Stimulated activated CD4-positive, alpha-beta T cell treated with anti-CD3 and anti-CD28 coated beads, Interleukin-12 subunit alpha, Interleukin-12 subunit beta, amount 100 ng/mL, for 24 hours (primary cell): Measurements from ENCODE around the gene CLCN6.

Experiments used
- DNase-seq, 2 experiments: peaks; one replicate each; pipeline ENCODE4 v3.0.0-alpha.2; 2020; ENCODE audit warnings: low read depth in 2 of 2

The CLCN6 gene

DNA sequence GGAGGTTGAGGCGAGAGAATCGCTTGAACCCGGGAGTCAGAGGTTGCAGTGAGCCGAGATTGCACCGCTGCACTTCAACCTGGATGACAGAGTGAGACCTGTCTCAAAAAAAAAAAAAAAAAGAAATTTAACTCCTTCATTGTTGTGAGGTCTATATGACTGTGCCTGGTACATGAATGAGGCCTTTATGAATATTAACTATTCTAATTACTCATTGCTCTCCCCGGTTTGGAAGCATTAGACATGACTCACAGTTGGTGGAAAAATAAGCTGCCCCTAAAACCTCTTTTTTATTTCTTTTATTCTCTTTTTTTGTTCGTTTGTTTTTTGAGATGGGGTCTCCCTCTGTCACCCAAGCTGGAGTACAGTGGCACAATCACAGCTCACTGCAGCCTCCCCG lies 49.4 kb downstream of the CLCN6 start:
- DNase-seq = no peak

DNA sequence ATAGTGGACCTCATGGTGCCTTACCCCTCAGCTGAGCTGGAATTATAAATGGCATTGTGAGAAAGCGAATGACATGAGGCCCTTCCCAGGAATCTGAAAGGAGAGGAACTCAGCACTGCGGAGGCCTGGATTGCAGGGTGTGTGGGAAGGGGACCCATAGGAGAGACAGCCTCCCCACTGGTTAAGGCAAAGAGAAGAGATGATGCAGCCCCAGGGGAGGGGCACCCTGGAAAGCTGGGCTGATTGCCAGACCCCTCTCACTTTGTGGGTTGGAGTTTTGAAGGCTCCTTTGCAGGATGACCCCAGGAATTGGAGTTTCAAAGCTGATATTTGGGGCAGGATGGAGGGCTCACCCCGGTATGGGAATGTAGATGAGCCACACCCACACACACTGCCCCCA lies 50.7 kb downstream of the CLCN6 start:
- DNase-seq = no peak

DNA sequence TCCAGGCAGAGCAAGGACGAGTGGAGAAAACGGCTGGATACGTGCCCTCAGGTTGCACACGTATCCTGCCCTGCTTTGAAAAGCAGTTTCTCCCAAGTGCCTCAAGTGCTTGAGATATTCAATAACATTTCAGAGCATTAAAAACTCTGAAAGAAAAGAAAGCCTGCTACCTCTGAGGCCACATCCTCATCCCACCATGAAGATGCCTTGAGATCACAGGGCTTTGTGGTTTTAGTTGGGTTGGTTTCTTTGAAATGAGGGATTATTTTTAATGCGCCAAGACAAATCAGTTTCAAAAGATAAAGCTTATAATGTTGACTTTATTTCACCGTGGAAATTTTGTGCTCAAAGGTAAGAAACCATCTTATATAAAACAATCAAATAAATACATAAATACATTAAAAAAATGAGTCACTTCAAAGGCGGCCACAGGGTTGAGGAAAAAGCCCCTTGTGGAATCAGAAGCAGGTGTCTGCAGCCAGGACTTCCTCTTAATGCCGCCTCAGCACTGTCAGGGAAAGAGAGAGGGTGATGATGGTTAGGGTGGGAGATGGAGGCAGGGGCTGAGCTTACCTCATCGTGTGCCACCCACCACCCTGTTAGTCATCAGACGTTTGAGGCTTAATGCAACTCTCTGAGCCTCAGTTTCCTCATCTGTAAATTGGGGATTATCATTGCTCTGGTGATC lies 51.3 kb downstream of the CLCN6 start:
- DNase-seq = no peak

DNA sequence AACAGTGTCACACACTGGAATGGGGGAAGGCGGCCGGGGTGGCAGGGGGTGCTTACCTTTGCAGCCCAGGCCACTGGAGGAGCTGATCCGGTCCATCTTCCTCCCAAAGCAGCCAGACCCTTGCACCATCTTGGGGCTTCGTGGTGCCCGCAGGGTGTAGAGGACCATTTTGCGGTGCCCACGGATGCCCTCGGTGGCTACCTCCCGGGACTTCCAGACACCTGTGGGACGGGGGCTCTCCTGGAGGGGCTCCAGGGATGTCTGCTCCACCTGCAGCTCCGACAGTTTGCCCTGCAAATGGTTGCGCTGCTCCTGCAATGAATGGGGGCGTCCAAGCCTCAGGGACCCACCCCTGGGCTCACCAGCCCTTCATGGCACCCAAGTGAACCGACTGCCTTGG lies 52.2 kb downstream of the CLCN6 start:
- DNase-seq = no peak

DNA sequence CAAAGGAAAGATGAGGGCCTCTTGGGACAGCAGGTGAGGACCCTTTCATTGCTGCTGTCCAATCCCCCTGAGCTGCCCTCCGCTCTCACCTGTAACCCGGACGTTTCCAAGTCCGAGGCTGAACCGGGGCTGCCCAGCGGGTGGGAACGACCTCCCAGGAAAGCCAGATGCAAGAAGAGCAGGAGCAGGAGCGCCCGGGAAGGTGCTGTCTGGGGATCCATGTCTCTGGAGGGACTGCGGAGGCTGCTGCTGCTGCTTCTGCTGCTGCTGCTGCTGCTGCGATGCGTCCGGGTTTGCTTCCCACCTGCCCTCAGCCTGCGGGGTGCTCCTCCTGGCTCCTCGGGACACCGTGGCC lies 52.6 kb downstream of the CLCN6 start, which contains the start of gene NPPB:
Gene NPPB, minus strand, starts transcription at position 333 of the 355 bp plus-strand sequence. Its CDS starts 112 bp downstream, at position 221.
- no peak for DNase-seq

DNA sequence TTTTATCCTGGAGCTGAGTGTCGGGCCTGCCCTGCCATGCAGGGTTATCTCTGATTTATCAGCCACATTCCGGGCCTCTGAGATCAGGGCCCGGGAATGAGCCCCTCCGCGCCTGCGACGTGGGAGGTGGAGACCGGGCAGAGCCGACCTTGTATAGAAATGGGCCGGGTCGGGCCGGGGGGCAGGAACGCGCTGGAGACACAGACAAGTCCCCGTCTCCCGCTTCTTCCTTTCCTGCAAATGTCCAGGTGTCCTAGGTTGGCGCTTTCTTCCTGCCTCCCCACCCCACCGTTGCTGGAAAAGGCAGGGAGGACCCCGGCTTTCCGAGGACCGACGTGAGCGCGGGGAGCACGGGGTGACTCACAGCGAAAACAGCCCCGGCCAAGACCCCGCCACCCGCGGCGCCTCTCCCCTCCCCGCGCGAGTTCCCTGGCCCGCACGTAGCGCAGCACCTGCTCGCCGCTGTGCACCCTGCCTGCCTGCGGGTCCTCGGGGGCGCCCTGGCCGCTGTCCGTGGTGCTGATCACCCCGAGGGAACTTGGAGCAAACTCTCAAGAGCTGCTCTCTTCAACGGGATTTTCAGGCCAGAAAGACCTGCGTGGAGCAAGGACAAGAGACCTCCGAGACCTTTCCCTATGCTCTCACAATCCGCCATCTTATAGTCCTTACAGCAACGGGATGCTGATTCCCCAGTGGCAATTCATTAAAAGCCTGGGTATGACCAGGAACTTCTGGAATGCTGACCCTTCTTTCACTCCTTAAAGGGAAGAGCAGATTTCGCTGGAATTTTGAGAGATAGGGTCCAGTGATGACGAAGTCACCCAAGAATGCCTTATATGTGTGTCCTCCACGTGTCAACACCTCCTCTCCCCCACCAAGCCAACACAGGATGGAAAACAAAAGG lies 53.2 kb downstream of the CLCN6 start:
- DNase-seq = peak; percentile 14 to 45

DNA sequence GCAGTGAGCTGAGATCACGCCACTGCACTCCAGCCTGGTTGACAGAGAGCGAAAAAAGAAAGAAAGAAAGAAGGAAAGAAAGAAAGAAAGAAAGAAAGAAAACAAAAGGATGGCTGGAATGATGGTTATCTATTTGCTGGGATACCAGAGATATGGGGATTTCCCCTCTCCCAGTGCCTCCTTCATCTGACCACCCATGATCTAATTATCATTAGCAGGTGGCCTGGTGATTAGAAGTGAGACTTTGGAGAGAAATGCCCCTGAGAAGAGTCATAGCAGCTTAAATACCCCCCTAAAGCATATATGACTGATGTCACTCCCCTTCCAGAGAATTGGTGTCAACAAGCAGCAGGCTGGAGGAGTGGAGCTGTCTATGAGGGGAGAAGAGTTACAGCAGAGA lies 54.1 kb downstream of the CLCN6 start:
- no peak for DNase-seq

DNA sequence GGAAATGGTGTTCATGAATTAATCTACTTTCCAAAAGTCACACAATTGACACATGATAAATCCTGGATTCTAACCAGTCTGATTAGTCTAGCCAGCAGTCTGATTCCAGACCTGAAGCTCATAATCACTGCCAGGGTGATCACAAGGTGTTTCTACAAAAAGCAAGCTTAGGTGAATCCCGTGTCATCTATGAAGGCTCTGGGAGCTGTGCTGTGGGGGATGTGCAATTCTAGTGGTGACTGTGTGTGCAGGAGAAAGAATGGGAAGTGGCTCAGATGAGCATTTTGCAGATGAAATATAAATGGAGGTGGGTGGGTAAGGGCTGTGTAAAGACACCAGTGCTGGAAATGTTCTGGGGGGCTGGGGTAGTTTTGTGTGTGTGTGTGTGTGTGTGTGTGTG lies 54.6 kb downstream of the CLCN6 start:
- DNase-seq = no peak

DNA sequence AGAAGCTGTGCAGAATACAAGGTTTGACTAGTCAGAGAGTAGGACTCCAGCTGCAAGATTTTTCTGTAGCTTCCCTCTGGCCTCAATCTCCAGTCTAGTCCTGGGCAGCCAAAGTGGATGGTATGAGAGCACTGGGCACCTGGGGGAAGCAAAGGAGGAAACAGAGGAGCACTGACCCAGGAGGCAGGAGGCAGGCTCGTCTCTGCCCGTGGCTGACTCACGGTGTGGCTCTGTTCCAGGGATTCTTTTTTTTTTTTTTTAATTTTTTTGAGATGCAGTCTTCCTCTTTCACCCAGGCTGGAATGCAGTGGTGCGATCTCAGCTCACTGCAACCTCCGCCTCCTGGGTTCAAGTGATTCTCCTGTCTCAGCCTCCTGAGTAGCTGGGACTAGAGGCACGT lies 56.9 kb downstream of the CLCN6 start:
- DNase-seq = no peak

DNA sequence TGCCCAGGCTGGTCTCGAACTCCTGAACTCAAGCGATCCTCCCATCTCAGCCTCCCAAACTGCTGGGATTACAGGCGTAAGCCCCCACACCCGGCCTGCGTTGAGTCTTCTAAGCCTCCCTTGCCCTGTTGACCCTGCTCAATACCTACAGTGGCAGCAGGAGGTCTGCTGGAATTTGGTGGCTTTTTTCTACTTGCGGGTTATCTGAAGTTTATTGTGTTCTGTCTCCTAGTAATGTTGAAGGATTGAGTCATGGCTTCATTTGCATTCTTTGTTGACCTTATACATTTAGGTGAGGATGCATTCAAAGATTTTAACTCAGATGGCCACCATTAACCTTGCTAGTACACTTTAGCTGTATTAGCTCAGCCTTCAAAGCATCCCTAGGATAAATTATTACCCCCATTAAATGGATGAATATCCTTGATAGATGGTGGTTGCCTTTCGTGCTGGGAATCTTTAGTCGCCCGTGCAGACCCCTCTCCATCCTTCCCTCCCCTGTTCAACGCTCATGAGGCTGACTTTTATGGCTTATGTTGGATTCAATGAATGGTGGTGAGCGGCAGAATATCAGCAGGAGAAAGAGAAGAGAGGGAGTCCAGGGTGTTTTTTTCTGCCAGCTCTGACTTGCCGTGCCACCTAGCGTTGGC lies 62.5 kb downstream of the CLCN6 start:
- no peak for DNase-seq

DNA sequence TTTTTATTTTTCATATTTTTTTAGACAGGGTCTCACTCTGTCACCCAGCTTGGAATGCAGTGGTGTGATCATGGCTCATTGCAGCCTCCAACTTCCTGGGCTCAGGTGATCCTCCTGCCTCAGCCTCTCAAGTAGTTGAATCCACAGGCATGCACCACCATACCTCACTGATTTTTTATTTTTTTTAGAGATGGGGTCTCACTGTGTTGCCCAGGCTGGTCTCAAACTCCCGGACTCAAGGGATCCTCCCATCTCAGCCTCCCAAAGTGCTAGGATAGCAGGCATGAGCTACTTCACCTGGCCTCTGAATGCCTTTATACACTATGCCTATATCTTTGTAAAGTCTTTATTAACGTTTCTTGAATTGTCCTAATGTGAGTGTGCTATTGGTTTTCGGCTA lies 63.1 kb downstream of the CLCN6 start:
- no peak for DNase-seq

DNA sequence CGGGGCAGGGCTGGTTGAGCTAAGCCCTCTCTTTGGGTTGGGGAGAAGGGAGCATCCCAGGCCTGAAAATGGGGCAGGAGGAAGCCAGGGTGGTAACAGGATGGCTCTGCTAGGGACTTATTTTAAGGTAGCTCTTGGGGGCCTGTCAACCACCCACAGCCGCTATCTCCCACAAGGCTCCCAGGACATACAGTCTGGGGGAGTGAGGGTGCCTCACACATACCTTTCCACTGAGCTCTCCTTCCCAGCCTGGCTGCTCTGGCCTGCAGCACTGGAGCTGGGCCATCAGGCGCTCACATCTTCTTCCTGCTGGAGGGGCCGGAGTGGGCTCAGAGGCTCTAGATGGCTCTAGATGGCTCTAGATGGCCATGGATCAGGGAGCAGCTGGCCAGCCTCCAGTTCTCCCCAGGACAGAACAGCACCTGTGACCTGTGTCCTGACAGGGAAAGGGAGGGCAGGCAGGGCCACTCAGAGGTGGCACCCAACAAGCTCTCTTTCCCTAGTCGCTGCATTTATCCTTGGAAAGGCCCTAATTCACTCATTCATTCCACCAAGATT lies 63.7 kb downstream of the CLCN6 start:
- DNase-seq = no peak

DNA sequence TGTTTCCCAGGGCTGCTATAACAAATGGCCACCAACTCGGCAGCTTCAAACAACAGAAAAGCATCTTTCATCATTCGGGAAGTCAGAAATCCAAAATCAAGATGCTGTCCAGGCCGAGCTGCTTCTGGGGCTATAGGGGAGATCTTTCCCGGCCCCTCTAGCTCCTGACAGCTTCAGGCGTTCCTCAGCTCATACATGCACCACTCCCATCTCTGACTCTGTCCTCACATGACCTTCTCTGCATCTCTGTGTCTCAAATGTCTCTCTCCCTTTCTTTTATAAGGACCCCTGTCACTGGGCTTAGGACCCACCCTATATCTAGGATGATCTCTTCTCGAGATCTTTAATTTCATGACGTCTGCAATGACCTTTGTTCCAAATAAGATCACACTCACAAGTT lies 66.6 kb downstream of the CLCN6 start:
- no peak for DNase-seq

DNA sequence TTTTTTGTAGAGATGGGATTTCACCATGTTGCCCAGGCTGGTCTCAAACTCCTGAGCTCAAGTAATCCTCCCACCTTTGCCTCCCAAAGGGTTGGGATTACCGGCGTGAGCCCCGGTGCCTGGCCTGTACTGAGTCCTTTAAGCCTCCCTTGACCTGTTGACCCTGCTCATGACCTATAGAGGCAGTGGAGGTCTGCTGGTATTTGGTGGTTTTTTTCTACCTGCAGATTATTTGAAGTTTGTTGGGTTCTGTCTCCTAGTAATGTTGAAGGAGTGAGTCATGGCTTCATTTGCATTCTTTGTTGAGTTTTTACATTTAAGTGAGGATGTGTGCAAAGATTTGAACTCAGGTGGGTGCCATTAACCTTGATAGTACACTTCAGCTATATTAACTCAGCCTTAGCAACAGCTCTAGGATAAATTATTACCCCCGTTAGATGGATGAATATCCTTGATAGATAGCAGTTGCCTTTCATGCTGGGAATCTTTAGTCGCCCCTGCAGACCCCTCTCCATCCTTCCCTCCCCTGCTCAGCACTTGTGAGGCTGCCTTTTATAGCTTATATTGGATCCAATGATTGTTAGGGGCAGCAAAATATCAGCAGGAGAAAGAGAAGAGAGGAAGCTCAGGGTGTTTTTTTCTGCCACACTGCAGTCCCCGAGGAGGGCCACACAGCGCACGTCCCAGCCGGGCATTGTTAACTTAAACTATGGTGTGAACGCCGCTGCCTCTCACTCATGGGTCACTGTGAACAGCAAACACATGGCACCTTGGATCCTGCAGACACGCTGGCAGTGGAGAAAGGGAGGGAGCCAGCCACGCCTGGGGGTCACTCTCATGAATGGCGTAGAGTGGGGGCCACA lies 67.6 kb downstream of the CLCN6 start:
- DNase-seq = no peak

DNA sequence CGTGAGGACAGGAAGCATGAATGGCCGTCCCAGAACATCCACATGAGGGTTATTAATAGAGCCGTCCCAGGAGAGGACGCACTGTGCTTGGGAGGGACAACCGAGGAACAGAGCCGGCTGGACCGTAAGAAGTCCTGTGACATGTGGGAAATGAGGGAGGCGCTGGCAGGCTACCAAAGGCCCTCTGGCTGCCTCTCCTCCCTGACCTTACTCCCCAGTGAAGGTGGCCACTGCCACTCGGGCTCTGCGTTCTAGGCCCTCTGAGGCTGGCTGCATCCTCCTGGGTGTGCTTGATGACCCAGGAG lies 68.2 kb downstream of the CLCN6 start:
- DNase-seq = no peak

DNA sequence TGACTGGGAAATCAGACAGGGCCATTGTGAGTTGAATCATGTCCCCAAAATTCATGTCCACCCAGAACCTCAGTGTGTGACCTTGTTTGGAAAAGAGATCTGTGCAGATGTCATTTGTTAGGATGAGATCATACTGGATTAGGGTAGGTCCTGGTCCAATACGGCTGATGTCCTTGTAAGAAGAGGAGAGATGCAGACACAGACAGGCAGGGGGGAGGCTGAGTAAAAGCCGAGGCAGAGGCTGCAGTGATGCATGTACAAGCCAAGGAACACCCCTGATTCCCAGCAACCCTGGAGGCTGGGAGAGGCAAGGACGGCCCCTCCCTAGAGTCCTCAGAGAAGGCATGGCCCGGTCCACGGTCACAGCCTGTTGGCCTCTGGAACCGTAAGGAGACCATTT lies 68.6 kb downstream of the CLCN6 start:
- no peak for DNase-seq

DNA sequence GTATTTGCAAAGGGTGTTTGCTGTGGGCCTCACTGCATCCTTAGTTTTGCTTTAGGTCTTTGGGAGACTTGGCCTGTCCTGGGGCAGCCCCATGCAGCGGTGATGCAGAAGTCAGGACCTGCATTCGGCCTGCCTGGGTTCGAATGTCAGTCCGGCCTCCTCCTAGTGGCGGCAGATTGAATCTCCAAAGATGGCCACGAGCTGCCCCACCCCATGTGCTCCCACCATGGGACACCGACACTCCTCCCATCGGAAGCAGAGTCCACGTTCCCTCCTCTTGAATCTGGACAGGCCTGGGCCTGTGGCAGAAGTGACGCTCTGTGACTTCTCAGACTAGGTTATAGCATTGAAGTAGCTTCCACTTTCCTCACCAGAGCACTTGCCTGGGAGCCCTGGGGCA lies 69.1 kb downstream of the CLCN6 start:
- DNase-seq = no peak

DNA sequence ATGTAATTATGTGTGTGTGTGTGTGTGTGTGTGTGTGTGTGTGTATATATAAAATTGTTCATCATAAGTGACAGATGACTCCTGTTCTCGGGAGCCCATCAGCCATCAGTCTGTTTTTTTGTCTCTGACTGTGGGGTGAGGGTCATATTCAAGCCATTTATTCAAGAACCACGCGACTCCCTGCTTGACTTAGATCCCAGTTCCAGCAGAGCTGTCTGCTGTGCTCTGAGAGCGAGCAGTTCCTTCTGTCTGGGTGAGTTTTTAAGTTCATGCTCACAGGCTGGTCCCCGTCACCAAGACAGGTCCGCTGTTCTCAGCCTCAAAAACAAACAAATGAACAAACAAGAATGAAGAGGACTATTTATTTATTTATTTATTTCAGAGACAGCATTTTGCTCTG lies 71.1 kb downstream of the CLCN6 start:
- DNase-seq = no peak

DNA sequence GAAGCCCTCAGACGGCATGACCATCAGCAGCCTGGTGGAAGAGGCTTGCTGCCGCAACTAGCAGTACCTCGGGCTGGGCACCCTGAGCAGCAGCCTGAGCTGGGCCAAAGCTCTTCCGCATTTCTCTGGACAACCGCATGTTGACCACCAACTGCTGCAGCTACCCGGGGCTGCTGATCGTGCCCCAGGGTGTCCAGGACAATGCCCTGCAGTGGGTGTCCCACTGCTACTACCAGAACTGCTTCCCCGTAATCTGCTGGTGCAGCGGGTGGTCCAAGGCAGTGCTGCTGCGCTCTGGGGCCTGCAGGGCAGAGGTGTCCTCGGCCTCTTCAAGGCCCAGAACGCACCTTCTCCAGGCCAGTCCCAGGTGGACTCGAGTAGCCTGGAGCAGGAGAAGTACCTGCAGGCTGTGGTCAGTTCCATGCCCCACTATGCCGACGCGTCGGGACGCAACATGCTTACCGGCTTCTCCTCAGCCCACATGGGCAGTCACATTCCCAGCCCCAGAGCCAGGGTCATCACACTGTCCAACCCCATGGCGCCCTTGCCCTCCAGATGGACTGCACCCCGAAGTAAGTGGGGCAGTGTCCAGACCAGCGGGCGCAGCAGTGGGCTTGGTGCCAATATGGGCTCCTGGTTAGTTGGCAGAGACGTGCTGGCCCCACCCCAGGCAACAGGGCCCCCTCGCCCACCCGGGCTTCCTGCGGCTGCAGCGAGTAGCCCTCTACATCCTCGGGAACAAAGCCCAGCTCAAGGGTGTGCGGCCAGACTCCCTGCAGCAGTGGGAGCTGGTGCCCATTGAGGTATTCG lies 72.3 kb downstream of the CLCN6 start:
- no peak for DNase-seq

DNA sequence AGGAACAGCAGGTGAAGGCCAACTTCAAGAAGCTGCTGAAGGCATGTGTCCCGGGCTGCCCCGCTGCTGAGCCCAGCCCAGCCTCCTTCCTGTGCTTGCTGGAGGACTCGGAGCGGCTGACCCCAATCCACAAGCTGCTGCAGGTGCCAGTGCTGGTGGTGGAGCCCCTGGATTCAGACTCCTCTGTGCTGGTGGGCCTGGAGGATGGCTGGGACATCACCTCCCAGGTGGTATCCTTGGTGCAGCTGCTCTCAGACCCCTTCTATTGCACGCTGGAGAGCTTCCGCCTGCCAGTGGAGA lies 72.8 kb downstream of the CLCN6 start:
- DNase-seq = no peak
